Limb (tissue), 2 donors: ENCODE measurements around the gene RETREG3.
"Not testable (repeated sequence)": the region's sequence is repeated elsewhere in the genome, so short reads cannot be mapped to it uniquely, and the experiment has no call there.

ENCODE experiments used
- DNase-seq, 2 donors: peaks; one replicate each; pipeline ENCODE4 v3.0.0-alpha.2; 2016; ENCODE audit errors: extremely low spot score in 2 of 2

RETREG3 gene

DNA sequence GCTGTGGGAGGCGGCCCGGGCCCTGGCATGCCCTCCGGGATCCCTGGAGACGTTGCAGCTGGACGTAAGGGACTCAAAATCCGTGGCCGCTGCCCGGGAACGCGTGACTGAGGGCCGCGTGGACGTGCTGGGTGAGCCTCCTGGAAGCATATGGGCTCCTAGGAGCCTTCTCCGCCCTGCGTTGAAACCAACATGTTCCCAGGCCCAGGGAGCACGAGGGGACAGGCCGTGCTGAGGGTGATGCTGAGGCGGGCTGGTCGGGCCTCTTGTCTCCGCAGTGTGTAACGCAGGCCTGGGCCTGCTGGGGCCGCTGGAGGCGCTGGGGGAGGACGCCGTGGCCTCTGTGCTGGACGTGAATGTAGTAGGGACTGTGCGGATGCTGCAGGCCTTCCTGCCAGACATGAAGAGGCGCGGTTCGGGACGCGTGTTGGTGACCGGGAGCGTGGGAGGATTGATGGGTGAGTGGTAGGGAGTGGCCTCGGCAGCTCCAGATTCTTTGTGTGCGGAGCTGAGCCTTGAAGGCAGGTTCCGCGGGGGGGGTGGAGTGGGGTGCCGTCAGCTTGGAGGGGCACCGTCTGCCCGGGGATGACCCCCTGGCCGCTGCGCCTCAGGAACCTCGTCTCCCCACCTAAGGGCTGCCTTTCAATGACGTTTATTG, 55.9 kb downstream of the RETREG3 start:
- peak in 1 of 2 donors; percentile 40 for DNase-seq

DNA sequence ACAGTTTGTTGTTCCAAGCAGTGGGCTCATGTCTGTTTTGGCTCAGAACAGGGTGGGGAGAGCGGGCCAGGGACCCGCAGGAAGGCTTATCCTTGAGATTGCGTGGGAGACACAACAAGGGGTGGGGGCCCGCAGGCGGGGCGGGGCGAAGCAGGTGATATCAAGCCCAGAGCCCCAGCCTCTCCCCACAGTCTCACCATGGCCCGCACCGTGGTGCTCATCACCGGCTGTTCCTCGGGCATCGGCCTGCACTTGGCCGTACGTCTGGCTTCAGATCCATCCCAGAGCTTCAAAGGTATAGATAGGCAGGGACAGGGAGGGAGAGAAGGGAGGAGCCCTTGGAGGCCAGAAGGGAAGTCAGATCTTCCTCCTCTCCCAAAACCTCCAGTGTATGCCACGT, 56.4 kb downstream of the RETREG3 start, which contains the start of gene HSD17B1:
HSD17B1 (plus strand) TSS at position 188 of the 400 bp plus-strand sequence; CDS start at position 199, 11 bp downstream.
- not testable (repeated sequence) for DNase-seq

DNA sequence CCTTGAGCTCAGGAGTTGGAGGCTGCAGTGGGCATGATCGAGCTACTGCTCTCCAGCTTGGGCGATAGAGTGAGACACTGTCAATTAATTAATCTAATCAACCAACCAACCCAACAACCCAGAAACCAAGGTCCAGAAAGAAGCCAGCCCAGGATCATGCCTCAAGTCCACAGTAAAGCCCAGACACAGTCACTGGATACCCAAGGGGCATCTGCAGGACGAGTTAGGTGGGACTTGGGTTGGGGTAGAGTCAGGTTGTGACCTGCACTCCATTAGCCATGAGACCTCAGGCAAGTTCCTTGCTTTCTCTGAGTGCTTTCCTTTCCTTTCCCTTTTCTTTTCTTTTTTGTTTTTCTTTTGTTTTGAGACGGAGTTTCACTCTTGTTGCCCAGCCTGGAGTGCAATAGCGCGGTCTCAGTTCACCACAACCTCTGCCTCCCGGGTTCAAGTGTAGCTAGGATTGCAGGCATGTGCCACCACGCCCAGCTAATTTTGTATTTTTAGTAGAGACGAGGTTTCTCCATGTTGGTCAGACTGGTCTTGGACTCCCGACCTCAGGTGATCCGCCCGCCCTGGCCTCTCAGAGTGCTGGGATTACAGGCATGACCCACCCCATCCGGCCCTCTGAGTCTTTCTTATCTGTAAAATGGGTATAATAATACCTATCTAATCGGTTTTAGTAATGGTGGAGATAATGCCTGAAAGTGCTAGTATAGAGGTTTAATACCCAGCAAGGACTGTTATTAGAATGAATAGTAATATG, 60.0 kb downstream of the RETREG3 start:
- DNase-seq, result no peak

DNA sequence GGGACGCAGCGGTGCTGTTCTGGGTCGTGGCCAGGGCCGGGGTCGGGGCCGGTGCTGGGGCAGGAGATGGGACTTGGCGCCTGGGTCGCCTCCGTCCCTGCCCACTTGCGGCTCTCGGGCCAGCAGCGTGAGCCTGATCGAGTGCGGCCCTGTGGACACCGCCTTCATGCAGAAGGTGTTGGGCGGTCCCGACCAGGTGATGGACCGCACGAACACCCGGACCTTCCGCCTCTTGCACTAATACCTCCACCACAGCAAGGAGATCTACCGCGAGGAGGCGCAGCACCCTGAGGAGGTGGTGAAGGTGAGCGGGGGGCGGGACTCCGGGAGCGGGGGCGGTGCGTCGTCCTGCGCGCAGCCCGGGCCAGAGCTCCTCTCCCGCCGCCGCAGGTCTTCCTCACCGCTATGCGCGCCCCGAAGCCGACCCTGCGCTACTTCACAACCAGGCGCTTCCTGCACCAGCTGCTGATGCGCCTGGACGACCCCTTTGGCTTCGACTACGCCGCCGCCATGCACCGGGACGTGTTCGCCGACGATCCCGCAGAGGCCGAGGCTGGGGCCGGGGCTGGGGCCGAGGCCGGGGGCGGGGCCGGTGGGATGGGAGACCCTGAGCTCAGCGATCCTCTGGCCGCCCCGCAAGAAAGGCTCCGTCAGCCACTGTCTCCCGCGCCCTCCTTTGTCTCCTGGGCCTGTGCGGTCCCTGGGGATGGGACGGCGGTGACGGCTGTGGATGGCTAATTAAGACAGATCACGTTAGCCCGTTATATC, 60.9 kb downstream of the RETREG3 start:
- peak in 1 of 2 donors; percentile 84 for DNase-seq

DNA sequence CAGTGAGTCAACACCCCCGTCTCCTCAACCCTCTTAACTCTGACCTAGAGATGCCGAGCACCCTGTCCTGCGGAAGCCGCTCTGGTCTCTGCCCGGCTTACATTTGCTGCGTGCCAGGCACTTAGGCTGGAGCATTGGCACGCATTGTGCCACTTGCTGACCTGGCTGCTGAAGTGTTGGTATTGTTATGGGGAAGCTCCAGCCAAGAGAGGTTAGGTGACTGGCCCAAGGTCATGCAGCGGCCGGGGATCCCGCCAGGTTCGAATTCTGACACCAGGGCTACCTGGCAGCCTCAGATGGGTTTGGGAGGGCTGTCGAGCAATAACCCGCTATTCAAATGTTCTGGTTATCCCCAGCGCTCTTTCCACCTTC, 61.5 kb downstream of the RETREG3 start:
- DNase-seq, result no peak

DNA sequence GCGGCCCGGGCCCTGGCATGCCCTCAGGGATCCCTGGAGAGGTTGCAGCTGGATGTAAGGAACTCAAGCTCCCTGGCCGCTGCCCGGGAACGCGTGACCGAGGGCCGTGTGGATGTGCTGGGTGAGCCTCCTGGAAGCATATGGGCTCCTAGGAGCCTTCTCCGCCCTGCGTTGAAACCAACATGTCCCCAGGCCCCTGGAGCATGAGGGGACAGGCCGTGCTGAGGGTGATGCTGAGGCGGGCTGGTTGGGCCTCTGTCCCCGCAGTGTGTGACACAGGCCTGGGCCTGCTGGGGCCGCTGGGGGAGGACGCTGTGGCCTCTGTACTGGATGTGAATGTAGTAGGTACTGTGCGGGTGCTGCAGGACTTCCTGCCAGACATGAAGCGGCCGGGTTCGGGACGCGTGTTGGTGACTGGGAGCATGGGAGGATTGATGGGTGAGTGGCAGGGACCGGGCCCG, 62.1 kb downstream of the RETREG3 start:
- peak in 1 of 2 donors; percentile 30 for DNase-seq

DNA sequence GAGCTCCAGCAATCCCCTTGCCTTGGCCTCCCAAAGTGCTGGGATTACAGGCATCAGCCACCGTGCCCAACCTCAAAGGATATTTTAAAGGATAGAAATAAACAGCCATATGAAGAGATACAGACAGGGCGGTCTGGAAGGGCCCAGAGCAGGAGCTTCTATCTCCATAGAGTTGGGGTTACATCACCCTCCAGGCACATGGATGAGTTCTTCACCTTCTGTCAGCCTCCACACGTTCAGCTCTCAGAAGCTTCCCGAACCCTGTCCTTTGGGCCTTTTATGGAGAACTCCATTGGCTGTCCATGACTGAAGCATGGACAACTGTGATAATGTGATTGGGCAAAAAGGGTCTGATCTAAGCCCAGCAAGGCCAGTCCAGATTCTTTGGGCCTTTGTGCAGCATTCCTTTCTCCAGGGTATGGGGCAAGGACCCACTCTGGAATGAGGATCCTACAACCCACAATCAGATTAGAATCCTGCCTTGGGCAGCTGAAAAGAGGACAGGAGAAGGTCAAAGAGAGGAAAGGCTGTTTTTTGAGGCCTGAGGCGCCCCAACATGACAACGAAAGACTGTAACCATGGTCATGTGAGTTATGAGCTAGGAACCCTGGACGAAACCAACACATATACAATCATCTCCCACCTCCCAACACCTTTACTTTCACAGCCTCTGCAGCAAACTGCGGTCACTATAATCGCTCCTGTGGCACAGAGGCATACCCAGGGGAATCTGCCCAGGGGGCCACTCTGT, 63.2 kb downstream of the RETREG3 start:
- not testable (repeated sequence) for DNase-seq

DNA sequence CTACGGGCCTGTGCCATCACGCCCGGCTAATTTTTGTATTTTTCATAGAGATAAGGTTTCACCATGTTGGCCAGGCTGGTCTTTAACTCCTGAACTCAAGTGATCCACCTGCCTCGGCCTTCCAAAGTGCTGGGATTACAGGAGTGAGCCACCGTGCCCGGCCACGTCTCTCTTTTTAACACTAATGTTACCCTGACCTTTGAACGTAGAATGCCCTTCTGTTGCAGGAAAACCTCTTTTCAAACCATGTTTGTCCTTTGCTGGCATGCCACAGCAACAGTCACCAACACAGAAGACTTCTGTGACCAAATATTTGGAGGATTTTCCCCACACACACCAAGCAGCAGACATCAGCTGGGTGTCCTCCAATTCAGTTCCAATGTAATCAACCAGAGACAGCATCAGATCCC, 64.3 kb downstream of the RETREG3 start:
- no peak for DNase-seq

DNA sequence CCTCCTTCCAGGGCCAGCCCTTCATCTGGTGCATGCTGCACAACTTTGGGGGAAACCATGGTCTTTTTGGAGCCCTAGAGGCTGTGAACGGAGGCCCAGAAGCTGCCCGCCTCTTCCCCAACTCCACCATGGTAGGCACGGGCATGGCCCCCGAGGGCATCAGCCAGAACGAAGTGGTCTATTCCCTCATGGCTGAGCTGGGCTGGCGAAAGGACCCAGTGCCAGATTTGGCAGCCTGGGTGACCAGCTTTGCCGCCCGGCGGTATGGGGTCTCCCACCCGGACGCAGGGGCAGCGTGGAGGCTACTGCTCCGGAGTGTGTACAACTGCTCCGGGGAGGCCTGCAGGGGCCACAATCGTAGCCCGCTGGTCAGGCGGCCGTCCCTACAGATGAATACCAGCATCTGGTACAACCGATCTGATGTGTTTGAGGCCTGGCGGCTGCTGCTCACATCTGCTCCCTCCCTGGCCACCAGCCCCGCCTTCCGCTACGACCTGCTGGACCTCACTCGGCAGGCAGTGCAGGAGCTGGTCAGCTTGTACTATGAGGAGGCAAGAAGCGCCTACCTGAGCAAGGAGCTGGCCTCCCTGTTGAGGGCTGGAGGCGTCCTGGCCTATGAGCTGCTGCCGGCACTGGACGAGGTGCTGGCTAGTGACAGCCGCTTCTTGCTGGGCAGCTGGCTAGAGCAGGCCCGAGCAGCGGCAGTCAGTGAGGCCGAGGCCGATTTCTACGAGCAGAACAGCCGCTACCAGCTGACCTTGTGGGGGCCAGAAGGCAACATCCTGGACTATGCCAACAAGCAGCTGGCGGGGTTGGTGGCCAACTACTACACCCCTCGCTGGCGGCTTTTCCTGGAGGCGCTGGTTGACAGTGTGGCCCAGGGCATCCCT, 65.7 kb downstream of the RETREG3 start:
- no peak for DNase-seq

DNA sequence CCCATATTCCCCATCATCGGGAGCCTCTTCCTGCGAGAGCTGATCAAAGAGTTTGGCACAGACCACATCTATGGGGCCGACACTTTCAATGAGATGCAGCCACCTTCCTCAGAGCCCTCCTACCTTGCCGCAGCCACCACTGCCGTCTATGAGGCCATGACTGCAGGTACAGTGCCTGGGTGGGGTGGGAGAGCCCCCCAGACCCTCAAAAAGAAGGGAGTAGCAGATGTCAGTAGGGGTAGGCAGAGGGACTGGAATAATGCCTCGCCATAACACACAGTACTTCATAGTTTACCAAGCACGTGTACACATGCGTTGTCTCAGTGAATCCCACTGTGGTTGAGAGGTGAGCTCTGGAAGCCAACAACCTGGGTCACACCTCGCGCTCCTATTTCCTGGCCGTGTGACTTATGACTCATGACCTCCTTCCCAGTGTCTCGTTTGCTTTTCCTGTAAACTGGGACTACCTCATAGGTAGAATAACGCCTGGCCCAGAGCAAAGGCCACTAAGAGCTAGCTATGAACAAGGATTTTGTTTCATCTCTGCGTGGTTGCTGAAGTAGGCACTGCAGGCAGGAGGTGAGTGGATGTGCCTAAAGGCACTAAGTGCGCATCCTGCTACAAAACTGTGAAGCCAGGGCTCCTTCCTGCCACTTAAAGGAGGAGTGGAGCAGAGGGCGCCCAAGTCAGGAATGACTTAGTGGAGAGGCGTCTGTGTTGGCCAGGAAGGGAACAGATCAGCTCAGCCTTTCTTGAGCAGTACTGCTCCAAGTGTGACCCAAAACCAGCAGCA, 67.9 kb downstream of the RETREG3 start:
- no peak for DNase-seq

DNA sequence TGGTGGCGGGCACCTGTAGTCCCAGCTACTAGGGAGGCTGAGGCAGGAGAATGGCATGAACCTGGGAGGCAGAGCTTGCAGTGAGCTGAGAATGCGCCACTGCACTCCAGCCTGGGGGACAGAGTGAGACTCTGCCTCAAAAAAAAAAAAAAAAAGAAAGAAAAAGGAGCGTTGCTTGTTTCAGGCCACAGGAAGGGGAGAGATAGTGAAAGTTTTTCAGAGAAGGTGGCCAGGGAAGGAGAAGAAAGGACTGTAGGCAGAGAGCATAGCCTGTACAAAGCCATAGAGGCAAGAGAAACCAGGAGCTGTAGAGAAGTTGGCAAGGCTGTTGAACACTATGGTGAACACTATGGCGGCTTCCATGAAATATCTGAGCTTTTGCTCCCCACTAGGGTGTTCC, 68.6 kb downstream of the RETREG3 start:
- DNase-seq, result not testable (repeated sequence)

DNA sequence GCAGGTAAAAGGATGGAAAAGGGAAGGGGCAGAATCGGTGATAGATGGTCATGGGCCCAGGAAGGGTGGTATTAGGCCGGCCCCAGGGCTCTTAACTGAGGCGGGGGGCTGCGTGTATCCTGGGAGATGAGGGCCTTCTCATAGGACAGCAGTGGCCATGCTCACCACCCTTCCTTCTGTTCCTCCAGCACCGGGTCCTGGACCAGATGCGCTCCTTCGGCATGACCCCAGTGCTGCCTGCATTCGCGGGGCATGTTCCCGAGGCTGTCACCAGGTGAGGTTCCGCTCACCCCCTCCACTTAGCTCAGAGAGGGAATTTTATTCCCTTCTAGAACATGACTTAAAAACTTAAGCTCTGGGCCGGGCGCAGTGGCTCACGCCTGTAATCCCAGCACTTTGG, 70.7 kb downstream of the RETREG3 start:
- DNase-seq, result no peak

DNA sequence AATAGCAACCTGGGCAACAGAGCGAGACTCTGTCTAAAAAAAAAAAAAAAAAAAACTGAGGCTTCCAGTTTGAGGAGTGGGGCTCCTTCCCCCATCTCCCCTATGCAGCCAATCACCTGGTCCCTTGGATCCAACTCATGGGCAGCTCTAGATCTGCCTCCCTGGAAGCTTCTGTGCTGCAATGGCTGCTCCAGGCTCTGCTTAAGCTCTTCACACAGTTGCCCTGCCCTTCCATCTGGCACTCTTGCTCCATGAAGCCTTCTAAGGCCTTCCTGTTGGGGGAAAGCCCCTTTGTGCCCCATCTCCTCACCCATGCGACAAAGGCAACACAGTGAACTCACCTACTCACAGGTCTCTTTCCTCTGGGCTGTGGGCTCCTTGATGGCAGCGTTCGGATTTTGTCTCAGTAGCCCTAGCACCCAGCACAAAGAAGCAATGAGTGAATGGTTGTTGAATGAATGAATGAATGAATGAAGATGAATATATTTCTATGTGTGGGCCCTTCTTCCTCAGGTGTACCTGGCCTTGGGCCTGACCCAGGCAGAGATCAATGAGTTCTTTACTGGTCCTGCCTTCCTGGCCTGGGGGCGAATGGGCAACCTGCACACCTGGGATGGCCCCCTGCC, 71.2 kb downstream of the RETREG3 start:
- DNase-seq, result no peak

DNA sequence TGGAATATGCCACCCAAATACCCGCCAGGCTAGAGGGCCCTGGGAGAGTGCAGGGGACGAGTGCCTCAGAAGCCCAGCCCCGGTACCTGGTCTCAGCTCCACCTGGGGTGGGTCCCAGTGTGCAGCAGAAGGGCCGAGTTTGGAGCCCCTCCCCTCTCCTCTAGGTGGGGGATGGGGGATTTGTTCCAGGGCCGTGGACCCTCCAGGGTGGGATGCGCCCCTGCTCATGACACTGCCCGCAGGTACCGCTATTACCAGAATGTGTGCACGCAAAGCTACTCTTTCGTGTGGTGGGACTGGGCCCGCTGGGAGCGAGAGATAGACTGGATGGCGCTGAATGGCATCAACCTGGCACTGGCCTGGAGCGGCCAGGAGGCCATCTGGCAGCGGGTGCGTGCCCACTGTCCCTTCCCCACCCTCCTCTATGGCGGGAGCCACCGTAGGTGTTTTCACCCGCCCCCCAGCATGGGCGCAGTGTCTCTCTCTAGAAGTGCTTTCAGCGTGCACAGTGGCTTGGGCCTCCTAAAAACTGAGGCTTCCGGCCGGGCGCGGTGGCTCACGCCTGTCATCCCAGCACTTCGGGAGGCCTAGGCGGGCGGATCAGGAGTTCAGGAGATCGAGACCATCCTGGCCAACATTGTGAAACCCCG, 71.9 kb downstream of the RETREG3 start:
- DNase-seq, result no peak

DNA sequence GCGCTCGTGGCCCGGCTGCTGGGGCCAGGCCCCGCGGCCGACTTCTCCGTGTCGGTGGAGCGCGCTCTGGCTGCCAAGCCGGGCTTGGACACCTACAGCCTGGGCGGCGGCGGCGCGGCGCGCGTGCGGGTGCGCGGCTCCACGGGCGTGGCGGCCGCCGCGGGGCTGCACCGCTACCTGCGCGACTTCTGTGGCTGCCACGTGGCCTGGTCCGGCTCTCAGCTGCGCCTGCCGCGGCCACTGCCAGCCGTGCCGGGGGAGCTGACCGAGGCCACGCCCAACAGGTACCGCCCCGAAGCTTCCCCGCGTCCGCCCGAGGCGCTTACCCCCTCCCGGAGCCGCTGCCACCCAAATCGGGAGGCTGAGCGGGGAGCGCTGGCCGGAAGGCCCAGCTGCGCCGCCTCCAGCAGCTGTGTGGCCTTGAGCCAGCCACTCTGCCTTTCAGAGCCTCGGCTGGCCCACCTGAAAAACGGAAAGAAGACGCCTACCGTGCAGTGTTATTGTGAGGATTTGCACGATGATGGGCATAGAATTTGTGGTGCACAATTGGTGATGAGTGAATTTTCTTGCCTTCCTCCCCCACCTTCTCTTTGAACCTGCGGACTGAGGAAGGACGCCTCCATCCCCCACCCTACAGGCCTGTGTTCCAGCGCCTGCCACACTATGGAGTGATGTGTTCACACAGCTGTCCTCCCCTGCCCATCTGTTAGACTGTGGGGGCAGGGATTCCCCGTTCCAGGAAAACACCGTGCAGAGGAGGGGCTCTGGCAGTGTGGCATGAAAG, 72.6 kb downstream of the RETREG3 start:
- DNase-seq, result peak; percentile 76 to 85

DNA sequence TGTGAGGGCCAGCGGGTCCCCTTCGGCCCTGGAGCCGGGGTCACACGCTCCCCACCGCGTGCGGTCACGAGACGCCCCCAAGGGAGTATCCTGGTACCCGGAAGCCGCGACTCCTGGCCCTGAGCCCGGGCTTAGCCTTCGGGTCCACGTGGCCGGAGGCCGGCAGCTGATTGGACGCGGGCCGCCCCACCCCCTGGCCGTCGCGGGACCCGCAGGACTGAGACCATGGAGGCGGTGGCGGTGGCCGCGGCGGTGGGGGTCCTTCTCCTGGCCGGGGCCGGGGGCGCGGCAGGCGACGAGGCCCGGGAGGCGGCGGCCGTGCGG, 73.2 kb downstream of the RETREG3 start, which contains the start of gene NAGLU:
NAGLU (plus strand) TSS at position 194 of the 324 bp plus-strand sequence; CDS start at position 226, 32 bp downstream.
- peak; percentile 91 to 96 for DNase-seq

DNA sequence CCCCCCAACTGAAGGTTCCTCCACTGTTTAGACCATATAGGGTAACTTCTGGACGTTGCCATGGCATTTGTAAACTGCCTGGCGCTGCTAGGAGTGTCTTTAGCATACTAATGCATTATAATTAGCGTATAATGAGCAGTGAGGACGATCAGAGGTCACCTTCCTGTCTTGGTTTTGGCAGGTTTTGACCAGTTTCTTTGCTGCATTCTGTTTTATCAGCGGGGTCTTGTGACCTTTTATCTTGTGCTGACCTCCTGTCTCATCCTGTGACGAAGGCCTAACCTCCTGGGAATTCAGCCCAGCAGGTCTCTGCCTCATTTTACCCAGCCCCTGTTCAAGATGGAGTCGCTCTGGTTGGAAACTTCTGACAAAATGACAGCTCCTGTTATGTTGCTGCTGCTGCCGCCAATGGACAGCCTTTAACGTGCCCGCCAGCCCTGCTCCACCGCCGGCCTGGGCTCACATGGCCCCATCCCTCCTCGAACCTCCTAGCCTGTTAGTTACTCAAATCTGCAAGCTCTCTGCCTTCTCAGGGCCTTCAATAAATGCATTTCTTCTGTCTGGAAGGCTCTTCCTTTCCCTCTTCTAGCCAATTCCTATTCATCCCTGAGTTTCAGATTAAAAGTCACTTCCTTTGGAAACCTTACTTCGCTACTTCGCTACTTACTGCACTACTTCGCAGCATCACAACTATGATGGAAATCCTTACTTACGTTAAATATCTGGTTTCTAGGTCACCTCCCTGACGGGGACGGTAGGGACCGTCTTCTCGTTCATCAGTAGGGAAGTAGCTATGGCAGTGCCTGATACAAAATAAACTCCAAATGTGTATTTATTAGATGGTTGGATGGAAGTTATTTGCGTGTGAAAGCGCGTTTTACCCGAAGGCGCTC, 73.8 kb downstream of the RETREG3 start:
- no peak for DNase-seq
